AG04450 (cell line): Measurements from ENCODE around the gene RPAP2. TPM values are rescaled to one million over a fixed set of nuclear protein-coding genes. Genes with fewer than 3 reads are reported as not detected.

Experiments used
- CTCF ChIA-PET: fragments of 300-600, 350-600 bp; formaldehyde crosslinking; extraction: SDS; loops from one replicate; lab custom pipeline; 2022; ENCODE audit warnings: antibody characterized with exemption, inconsistent platforms; lab: Charles Lee
- POLR2A ChIA-PET: fragments of 350-600 bp; formaldehyde crosslinking; extraction: SDS; loops from one replicate; lab custom pipeline; 2021; ENCODE audit warnings: antibody characterized with exemption, inconsistent platforms; lab: Yijun Ruan, JAX
- DNase-seq: peaks from one replicate; pipeline ENCODE4 v3.0.0-alpha.2; 2011; ENCODE audit warnings: low read depth, low spot score
- H3K27ac ChIP-seq: one replicate; pipeline ENCODE4 v1.5.1; 2012; ENCODE audit warnings: low read depth, low read length, control low read depth
- H3K27me3 ChIP-seq: one replicate; pipeline ENCODE4 v1.6.0; 2012; ENCODE audit warnings: low read length; ENCODE audit not compliant: control insufficient read depth, insufficient read depth
- H3K4me3 ChIP-seq: 2 replicates; pipeline ENCODE4 v1.5.1; 2011; ENCODE audit warnings: mild to moderate bottlenecking, low read depth, low read length, control low read depth
- H3K9me3 ChIP-seq: 2 replicates; pipeline ENCODE4 v1.5.1; 2012; ENCODE audit warnings: low read length; ENCODE audit not compliant: control insufficient read depth, insufficient read depth
- CTCF ChIP-seq: IDR thresholded peaks from 2 replicates; pipeline ENCODE4 v1.5.1; 2011; ENCODE audit warnings: low read depth, low read length, control low read depth, inconsistent platforms
- polyA plus RNA-seq: library from polyadenylated mRNA; depleted of rRNA; stranded (reverse); fragments of >200 nt; gene quantifications from 2 replicates; pipeline ENCODE4 v1.2.3, GENCODE V29; 2011

RPAP2 gene
- polyA plus RNA-seq, 1 experiment = 21.5 TPM

GRCh38 chr1:92359986-92360385 is 61.1 kb downstream of the RPAP2 start:
- Histone ChIP-seq H3K4me3 (no peak overlapping the region), H3K27me3 (no peaks in the 10 kb centered on the region), H3K27ac (no peak overlapping the region), H3K9me3 (no peaks in the 10 kb centered on the region)
- no peak for DNase-seq
- ChIA-PET POLR2A (no interaction called here), CTCF (no interaction called here)
- no peak for TF ChIP-seq CTCF

- H3K4me3 ChIP-seq = no peak overlapping the region
- no peak for TF ChIP-seq CTCF
- no peak overlapping the region for H3K27ac ChIP-seq
- no peak for DNase-seq
- H3K27me3 ChIP-seq = no peaks in the 10 kb centered on the region
- ChIA-PET POLR2A (no interaction called here), CTCF (interaction anchor here (1.3 kb wide), 1 partner anchor 53 kb away, joined by 6 read pairs; no protein-coding TSS in a partner anchor)
- no peaks in the 10 kb centered on the region for H3K9me3 ChIP-seq
These were observed 64.1 kb downstream of the RPAP2 start for GRCh38 chr1:92362970-92363369.

GRCh38 chr1:92363401-92363800 is 64.5 kb downstream of the RPAP2 start:
- Histone ChIP-seq H3K4me3 (no peak overlapping the region), H3K9me3 (no peaks in the 10 kb centered on the region), H3K27ac (no peak overlapping the region), H3K27me3 (no peaks in the 10 kb centered on the region)
- CTCF ChIA-PET = interaction anchor here (1.3 kb wide), 1 partner anchor 53 kb away, joined by 6 read pairs; no protein-coding TSS in a partner anchor
- POLR2A ChIA-PET = no interaction called here
- no peak for TF ChIP-seq CTCF
- no peak for DNase-seq

- ChIA-PET POLR2A (no interaction called here), CTCF (no interaction called here)
- no peak for TF ChIP-seq CTCF
- Histone ChIP-seq H3K9me3 (no peaks in the 10 kb centered on the region), H3K4me3 (no peak overlapping the region), H3K27ac (no peak overlapping the region), H3K27me3 (no peaks in the 10 kb centered on the region)
- DNase-seq = no peak
These were observed 66.7 kb downstream of the RPAP2 start for GRCh38 chr1:92365378-92366039.

GRCh38 chr1:92366040-92366395 is 67.2 kb downstream of the RPAP2 start:
- no peak for DNase-seq
- Histone ChIP-seq H3K9me3 (no peaks in the 10 kb centered on the region), H3K4me3 (no peak overlapping the region), H3K27ac (no peak overlapping the region), H3K27me3 (no peaks in the 10 kb centered on the region)
- ChIA-PET CTCF (no interaction called here), POLR2A (no interaction called here)
- no peak for TF ChIP-seq CTCF
